Osteocyte (in vitro differentiated cells): ENCODE data around the gene HBG1. TPM values are rescaled to one million over a fixed set of nuclear protein-coding genes. Genes with fewer than 3 reads are reported as not detected.
"Not testable (repeated sequence)": the region's sequence is repeated elsewhere in the genome, so short reads cannot be mapped to it uniquely, and the experiment has no call there.

Source experiments
- DNase-seq: peaks from one replicate; pipeline ENCODE4 v3.0.0; 2021; ENCODE audit warnings: mixed read lengths; ENCODE audit not compliant: unreplicated experiment; ENCODE audit errors: extremely low spot score
- H3K27ac Mint-ChIP-seq: one replicate; pipeline ENCODE4 v1.8.0; 2021; ENCODE audit warnings: mild to moderate bottlenecking, mixed read lengths; ENCODE audit not compliant: unreplicated experiment
- H3K27me3 Mint-ChIP-seq: one replicate; pipeline ENCODE4 v1.8.0; 2021; ENCODE audit warnings: mixed read lengths; ENCODE audit not compliant: unreplicated experiment
- H3K36me3 Mint-ChIP-seq: one replicate; pipeline ENCODE4 v1.8.0; 2021; ENCODE audit warnings: mixed read lengths; ENCODE audit not compliant: unreplicated experiment
- H3K4me1 Mint-ChIP-seq: one replicate; pipeline ENCODE4 v1.8.0; 2021; ENCODE audit warnings: mixed read lengths; ENCODE audit not compliant: unreplicated experiment
- H3K4me3 Mint-ChIP-seq: one replicate; pipeline ENCODE4 v1.8.0; 2021; ENCODE audit warnings: mild to moderate bottlenecking, moderate library complexity, mixed read lengths; ENCODE audit not compliant: unreplicated experiment
- H3K9me3 Mint-ChIP-seq: one replicate; pipeline ENCODE4 v1.8.0; 2021; ENCODE audit warnings: mixed read lengths; ENCODE audit not compliant: unreplicated experiment
- CTCF ChIP-seq: fragments of 200-600 bp; sonication (generic); IDR thresholded peaks from 2 replicates; pipeline ENCODE4 v1.5.0; 2021; ENCODE audit warnings: antibody characterized with exemption, mild to moderate bottlenecking, moderate library complexity
- total RNA-seq: library from RNA; stranded (reverse); gene quantifications from 2 replicates; pipeline ENCODE4 v1.2.1, GENCODE V29; 2021

The HBG1 gene
- total RNA-seq, 1 donor from 2014 or later: not detected

- not testable (repeated sequence) for H3K4me1 Mint-ChIP-seq, DNase-seq, H3K9me3 Mint-ChIP-seq, H3K4me3 Mint-ChIP-seq, H3K27ac Mint-ChIP-seq, H3K36me3 Mint-ChIP-seq
- H3K27me3 Mint-ChIP-seq: peaks cover 26% of the 10 kb centered on the region
These were observed 3.8 kb upstream of the HBG1 start for GRCh38 chr11:5253440-5253839.

GRCh38 chr11:5252919-5253265 lies 3.2 kb upstream of the HBG1 start:
- TF ChIP-seq CTCF: no peak
- Mint-ChIP-seq H3K27ac (no peak overlapping the region), H3K36me3 (no peaks in the 10 kb centered on the region), H3K4me3 (no peak overlapping the region), H3K4me1 (no peaks in the 10 kb centered on the region), H3K27me3 (peaks cover 26% of the 10 kb centered on the region), H3K9me3 (no peaks in the 10 kb centered on the region)
- DNase-seq: no peak

- no peaks in the 10 kb centered on the region for H3K9me3 Mint-ChIP-seq
- no peaks in the 10 kb centered on the region for H3K4me1 Mint-ChIP-seq
- H3K4me3 Mint-ChIP-seq: no peak overlapping the region
- no peaks in the 10 kb centered on the region for H3K36me3 Mint-ChIP-seq
- peaks cover 25% of the 10 kb centered on the region for H3K27me3 Mint-ChIP-seq
- no peak for DNase-seq
- TF ChIP-seq CTCF: no peak
- no peak overlapping the region for H3K27ac Mint-ChIP-seq
These were observed 2.7 kb upstream of the HBG1 start for GRCh38 chr11:5252192-5252918.

GRCh38 chr11:5251746-5252145 lies 2.1 kb upstream of the HBG1 start:
- Mint-ChIP-seq H3K27me3 (peaks cover 25% of the 10 kb centered on the region), H3K36me3 (no peaks in the 10 kb centered on the region), H3K4me3 (no peak overlapping the region), H3K4me1 (no peaks in the 10 kb centered on the region), H3K9me3 (no peaks in the 10 kb centered on the region), H3K27ac (no peak overlapping the region)
- no peak for TF ChIP-seq CTCF
- no peak for DNase-seq

- peaks cover 26% of the 10 kb centered on the region for H3K27me3 Mint-ChIP-seq
- no peaks in the 10 kb centered on the region for H3K9me3 Mint-ChIP-seq
- no peak overlapping the region for H3K4me3 Mint-ChIP-seq
- H3K4me1 Mint-ChIP-seq: no peaks in the 10 kb centered on the region
- DNase-seq: no peak
- TF ChIP-seq CTCF: no peak
- H3K27ac Mint-ChIP-seq: no peak overlapping the region
- H3K36me3 Mint-ChIP-seq: no peaks in the 10 kb centered on the region
These were observed 1.0 kb upstream of the HBG1 start for GRCh38 chr11:5250543-5251204.

GRCh38 chr11:5248498-5248897 lies 1.2 kb downstream of the HBG1 start:
- not testable (repeated sequence) for H3K4me1 Mint-ChIP-seq, H3K27ac Mint-ChIP-seq

More at GRCh38 chr11:5248498-5248897, 1.2 kb downstream of the HBG1 start:
- not testable (repeated sequence) for H3K36me3 Mint-ChIP-seq, H3K4me3 Mint-ChIP-seq, H3K9me3 Mint-ChIP-seq, DNase-seq
- peaks cover 31% of the 10 kb centered on the region for H3K27me3 Mint-ChIP-seq
